HAP-1 (cell line): ENCODE results near the gene MIOS.

ENCODE experiments used
- DNase-seq, 2 experiments: peaks; one replicate each; pipeline ENCODE4 v3.0.0-alpha.2; 2016 to 2020; ENCODE audit warnings: low spot score in 2 of 2
- H3K27me3 ChIP-seq: fragments of 250-450 bp; sonication (Bioruptor Pico); 2 replicates; pipeline ENCODE4 v1.5.1; 2020; ENCODE audit warnings: low read depth, mild to moderate bottlenecking, moderate library complexity
- H3K36me3 ChIP-seq: fragments of 250-450 bp; sonication (Bioruptor Pico); replicated peaks from 2 replicates; pipeline ENCODE4 v1.5.1; 2020; ENCODE audit warnings: mild to moderate bottlenecking
- H3K4me1 ChIP-seq: fragments of 250-450 bp; sonication (Bioruptor Pico); 2 replicates; pipeline ENCODE4 v1.5.1; 2020; ENCODE audit warnings: mild to moderate bottlenecking
- H3K4me3 ChIP-seq: fragments of 250-450 bp; sonication (Bioruptor Pico); 2 replicates; pipeline ENCODE4 v1.5.1; 2020; ENCODE audit warnings: mild to moderate bottlenecking, moderate library complexity
- H3K9me3 ChIP-seq: fragments of 250-450 bp; sonication (Bioruptor Pico); 2 replicates; pipeline ENCODE4 v1.5.1; 2020; ENCODE audit warnings: mild to moderate bottlenecking, moderate library complexity
- in situ Hi-C: fragments of 300-500 bp; cut with MboI; formaldehyde crosslinking; loops from 3 replicates; pipeline ENCODE4 v1.14.3; 2020; ENCODE audit warnings: low sequenced_read_pairs, inconsistent platforms, mixed read lengths

Gene MIOS

GRCh38 chr7:7620236-7620635, 53.6 kb downstream of the MIOS start:
- Histone ChIP-seq H3K36me3 (no peaks in the 10 kb centered on the region), H3K9me3 (no peaks in the 10 kb centered on the region), H3K4me3 (no peak overlapping the region), H3K27me3 (no peaks in the 10 kb centered on the region), H3K4me1 (peaks cover 8% of the 10 kb centered on the region)
- no peak for DNase-seq
- in situ Hi-C loops: no loop called here

- Histone ChIP-seq H3K27me3 (no peaks in the 10 kb centered on the region), H3K4me3 (no peak overlapping the region), H3K9me3 (no peaks in the 10 kb centered on the region), H3K36me3 (no peaks in the 10 kb centered on the region), H3K4me1 (peaks cover 8% of the 10 kb centered on the region)
- DNase-seq: no peak
- in situ Hi-C loops: no loop called here
These were observed 54.0 kb downstream of the MIOS start for GRCh38 chr7:7620644-7621210.

DNA sequence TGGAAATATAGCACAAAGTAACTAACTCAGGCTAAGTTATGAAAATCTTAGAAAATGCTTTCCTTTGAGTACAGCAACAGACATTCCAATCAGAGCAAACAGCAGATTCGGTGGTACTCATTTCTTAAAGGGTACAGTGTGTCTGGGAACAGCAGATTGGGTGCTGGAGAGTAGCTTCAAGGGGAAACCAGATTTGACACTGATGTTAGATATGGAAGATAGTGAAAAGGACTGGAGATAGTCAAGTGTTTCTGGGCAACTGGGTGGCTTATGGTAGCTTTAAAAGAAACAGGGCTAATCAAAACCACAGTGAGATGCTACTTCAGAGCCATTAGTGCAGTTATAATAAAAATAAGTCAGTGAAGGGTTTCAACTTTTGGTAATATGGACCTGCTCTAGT, 61.8 kb downstream of the MIOS start:
- no peak for DNase-seq
- Histone ChIP-seq H3K4me3 (no peak overlapping the region), H3K4me1 (peaks cover 3% of the 10 kb centered on the region), H3K36me3 (no peaks in the 10 kb centered on the region), H3K9me3 (no peaks in the 10 kb centered on the region; the same call in 1 of the 2 replicates), H3K27me3 (no peaks in the 10 kb centered on the region)
- in situ Hi-C loops: no loop called here

DNA sequence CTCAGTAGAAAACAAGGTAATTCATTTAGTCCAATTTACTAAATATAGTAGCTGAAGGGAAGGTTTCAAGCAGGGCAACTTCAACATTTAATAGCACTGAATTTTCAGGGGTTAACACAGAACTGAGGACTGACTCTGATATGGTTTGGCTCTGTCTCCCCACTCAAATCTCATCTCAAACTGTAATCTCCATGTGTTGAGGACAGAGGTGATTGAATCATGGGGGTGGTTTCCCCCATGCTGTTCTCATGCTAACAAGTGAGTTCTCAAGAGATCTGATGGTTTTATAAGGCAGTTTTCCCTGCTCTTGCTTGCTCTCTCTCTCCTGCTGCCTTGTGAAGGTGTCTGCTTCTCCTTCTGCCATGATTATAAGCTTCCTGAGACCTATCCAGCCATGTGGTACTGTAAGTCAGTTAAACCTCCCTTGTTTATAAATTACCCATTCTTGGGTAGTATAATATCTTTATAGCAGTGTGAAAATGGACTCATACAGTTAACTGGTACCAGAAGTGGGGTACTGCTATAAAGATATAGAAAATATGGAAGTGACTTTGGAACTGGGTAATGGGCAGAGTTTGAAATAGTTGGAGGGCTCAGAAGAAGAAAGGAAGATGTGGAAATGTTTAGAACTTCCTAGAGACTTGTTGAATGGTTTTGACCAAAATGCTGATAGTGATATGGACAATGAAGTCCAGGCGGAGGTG, 64.1 kb downstream of the MIOS start:
- DNase-seq: no peak
- no peak overlapping the region for H3K4me3 ChIP-seq
- in situ Hi-C loops: no loop called here
- H3K27me3 ChIP-seq: no peaks in the 10 kb centered on the region
- H3K36me3 ChIP-seq: peaks cover 6% of the 10 kb centered on the region
- no peaks in the 10 kb centered on the region for H3K4me1 ChIP-seq
- no peaks in the 10 kb centered on the region; the same call in 1 of the 2 replicates for H3K9me3 ChIP-seq

DNA sequence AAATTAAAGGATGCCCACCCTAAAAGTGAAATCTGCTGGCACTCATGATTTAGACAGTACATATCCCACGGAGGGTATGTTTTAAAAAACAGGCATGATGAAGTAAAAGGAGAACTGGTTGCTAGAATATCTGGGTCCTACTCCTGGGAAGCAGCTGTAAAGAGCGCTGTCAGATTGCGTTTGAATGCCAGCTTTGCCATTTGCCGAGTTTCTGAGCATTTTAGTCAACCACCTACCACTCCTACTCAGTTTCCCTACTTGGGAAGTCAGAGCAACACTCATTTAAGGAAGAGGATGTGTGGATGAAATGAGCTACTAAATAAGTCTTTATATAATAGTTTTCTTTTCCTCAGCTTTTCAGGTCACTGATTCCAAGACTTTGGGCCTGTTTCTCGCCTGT, 72.7 kb downstream of the MIOS start:
- Histone ChIP-seq H3K9me3 (no peaks in the 10 kb centered on the region), H3K36me3 (peaks cover 23% of the 10 kb centered on the region), H3K4me3 (peak overlapping the region; percentile 74), H3K4me1 (peaks cover 16% of the 10 kb centered on the region), H3K27me3 (no peaks in the 10 kb centered on the region)
- no peak for DNase-seq
- in situ Hi-C loops: no loop called here

GRCh38 chr7:7639847-7640220, 73.2 kb downstream of the MIOS start:
- peak in 1 of 2 experiments; percentile 35 for DNase-seq
- peaks cover 25% of the 10 kb centered on the region for H3K36me3 ChIP-seq
- peaks cover 16% of the 10 kb centered on the region for H3K4me1 ChIP-seq
- no peaks in the 10 kb centered on the region for H3K9me3 ChIP-seq
- in situ Hi-C loops: no loop called here
- peak overlapping the region; percentile 74 for H3K4me3 ChIP-seq
- no peaks in the 10 kb centered on the region for H3K27me3 ChIP-seq

DNA sequence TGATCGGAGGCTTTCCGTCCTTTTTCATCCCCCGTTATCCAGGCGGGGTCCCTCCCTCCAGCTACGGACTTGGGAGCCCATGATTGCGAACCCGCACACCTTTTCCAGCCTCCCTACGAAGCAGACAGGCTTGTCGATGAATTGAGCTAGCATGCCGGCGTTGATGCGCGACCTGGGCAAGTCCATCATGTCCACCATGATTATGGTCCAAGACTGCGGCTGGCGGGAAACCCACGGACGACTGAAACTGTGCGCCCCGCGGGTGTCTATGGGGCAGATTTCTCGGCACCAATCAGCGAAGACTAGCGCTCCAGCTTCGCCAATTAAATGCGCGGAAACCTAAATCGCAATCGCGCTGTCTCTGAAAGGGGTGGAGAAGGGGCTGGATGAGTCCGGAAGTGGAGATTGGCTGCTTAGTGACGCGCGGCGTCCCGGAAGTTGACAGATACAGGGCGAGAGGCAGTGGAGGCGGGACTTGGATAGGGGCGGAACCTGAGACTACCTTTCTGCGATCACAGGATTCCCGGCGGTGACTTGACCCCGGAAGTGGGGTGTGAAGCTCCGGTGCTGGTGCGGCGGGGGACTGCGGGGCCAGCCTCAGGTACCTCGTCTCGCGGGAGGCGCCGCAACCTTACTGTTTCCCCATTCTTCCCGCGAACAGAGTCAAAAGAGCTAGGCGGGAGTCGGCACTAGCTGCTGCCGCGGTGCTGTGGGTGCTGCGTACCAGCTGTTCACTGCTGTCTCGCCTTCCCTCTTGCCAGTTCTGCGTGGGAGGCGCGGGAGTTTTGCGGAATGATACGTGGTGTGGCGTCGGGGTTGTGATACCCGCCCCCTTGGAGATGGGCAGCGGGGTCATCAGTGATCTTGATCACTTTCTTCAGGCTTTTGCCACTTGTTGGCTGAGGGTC, 73.8 kb downstream of the MIOS start, which contains the start of gene UMAD1:
Gene UMAD1 (plus strand): TSS at position 532 of the 908 bp plus-strand sequence. CDS start 32,620 bp downstream, outside the sequence.
- Histone ChIP-seq H3K9me3 (no peaks in the 10 kb centered on the region), H3K4me3 (peak within 1 kb of the TSS; percentile 74), H3K4me1 (peaks cover 16% of the 10 kb centered on the region), H3K36me3 (peaks cover 19% of the 10 kb centered on the region), H3K27me3 (no peaks in the 10 kb centered on the region)
- in situ Hi-C loops: no loop called here
- DNase-seq: peak; percentile 99

GRCh38 chr7:7641129-7641663, 74.5 kb downstream of the MIOS start:
- H3K4me3 ChIP-seq: peak overlapping the region; percentile 74
- in situ Hi-C loops: no loop called here
- DNase-seq: peak; percentile 32 to 34
- H3K9me3 ChIP-seq: no peaks in the 10 kb centered on the region
- H3K36me3 ChIP-seq: peaks cover 17% of the 10 kb centered on the region
- H3K4me1 ChIP-seq: peaks cover 16% of the 10 kb centered on the region
- no peaks in the 10 kb centered on the region for H3K27me3 ChIP-seq

- DNase-seq: peak; percentile 59 to 65
- in situ Hi-C loops: no loop called here
- H3K36me3 ChIP-seq: peaks cover 8% of the 10 kb centered on the region
- no peaks in the 10 kb centered on the region for H3K27me3 ChIP-seq
- peaks cover 16% of the 10 kb centered on the region for H3K4me1 ChIP-seq
- H3K9me3 ChIP-seq: no peaks in the 10 kb centered on the region
- H3K4me3 ChIP-seq: peak overlapping the region; percentile 74
These were observed 75.4 kb downstream of the MIOS start for GRCh38 chr7:7642081-7642480.

- H3K4me1 ChIP-seq: peaks cover 2% of the 10 kb centered on the region
- in situ Hi-C loops: no loop called here
- no peak for DNase-seq
These were observed 80.9 kb downstream of the MIOS start for GRCh38 chr7:7647495-7648036.

GRCh38 chr7:7650682-7651206, 84.1 kb downstream of the MIOS start:
- in situ Hi-C loops: loop anchor here (25.0 kb wide), 1 partner anchor 562 kb away; no protein-coding TSS in a partner anchor
- no peaks in the 10 kb centered on the region for H3K36me3 ChIP-seq
- H3K4me3 ChIP-seq: no peak overlapping the region
- no peaks in the 10 kb centered on the region for H3K9me3 ChIP-seq
- DNase-seq: no peak
- no peaks in the 10 kb centered on the region for H3K27me3 ChIP-seq
- H3K4me1 ChIP-seq: no peaks in the 10 kb centered on the region

More at GRCh38 chr7:7647495-7648036, 80.9 kb downstream of the MIOS start:
- Histone ChIP-seq H3K27me3 (no peaks in the 10 kb centered on the region), H3K9me3 (no peaks in the 10 kb centered on the region), H3K36me3 (peaks cover 2% of the 10 kb centered on the region; the same call in 1 of the 2 replicates), H3K4me3 (no peak overlapping the region)

DNA sequence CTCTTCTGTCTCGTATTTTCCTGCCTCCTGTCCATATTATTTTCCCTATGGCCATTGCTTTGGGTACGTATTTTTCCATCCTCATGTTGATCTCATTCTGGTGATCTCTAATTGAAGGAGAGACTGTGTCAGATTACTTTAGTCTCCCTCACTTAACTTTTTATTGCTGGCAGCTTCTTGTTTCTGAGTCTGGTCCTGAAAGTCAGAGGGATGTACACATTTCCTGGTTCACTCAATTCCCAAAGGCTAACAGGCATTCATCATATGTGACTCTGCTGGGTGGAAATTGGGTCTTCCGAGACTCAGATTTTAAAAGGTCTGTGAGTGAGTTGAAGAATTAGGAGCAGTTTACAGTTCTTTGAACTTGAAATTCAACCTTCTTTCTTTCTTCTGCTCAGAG, 84.8 kb downstream of the MIOS start:
- in situ Hi-C loops: loop anchor here (25.0 kb wide), 1 partner anchor 561 kb away; no protein-coding TSS in a partner anchor
- no peaks in the 10 kb centered on the region for H3K36me3 ChIP-seq
- no peak for DNase-seq
- no peaks in the 10 kb centered on the region for H3K27me3 ChIP-seq
- H3K4me1 ChIP-seq: no peaks in the 10 kb centered on the region
- no peak overlapping the region for H3K4me3 ChIP-seq
- no peaks in the 10 kb centered on the region for H3K9me3 ChIP-seq
